Right ventricle myocardium inferior (tissue), 1 donor: ENCODE data around the gene SFXN5. TPM values are rescaled to one million over a fixed set of nuclear protein-coding genes. Genes with fewer than 3 reads are reported as not detected.

Experiments
- ATAC-seq: fragments of 200-7000 bp; cut with Tn5 transposase; one replicate; pipeline ENCODE4 v1.9.1; 2020; ENCODE audit warnings: mild to moderate bottlenecking, moderate library complexity
- DNase-seq: peaks from one replicate; pipeline ENCODE4 v3.0.0; 2021; ENCODE audit errors: missing footprints
- intact Hi-C: fragments of 100-400 bp; cut with DNase I; formaldehyde crosslinking; loops from one replicate; pipeline ENCODE4 v1.11.0; 2022
- total RNA-seq: library from RNA; stranded (reverse); fragmentation: NEBNext Ultra II Directional; extraction: Animal tissue kit (Norgen Biotek cat#: 25700); gene quantifications from one replicate; pipeline ENCODE4 v1.2.1, GENCODE V29; 2021
- donor health status: DM: no; HTN: yes; CAD: no; lungs with severe emphysema.

SFXN5 gene
- total RNA-seq, 1 donor from 2014 or later: 9.6 TPM

GRCh38 chr2:72944804-72945449, 126.6 kb downstream of the SFXN5 start:
- intact Hi-C loops: no loop called here
- ATAC-seq (no peak), DNase-seq (peak; percentile 62)

GRCh38 chr2:72943540-72944395, 127.7 kb downstream of the SFXN5 start:
- ATAC-seq (no peak), DNase-seq (peak; percentile 33)
- intact Hi-C loops: no loop called here

- intact Hi-C loops: no loop called here
Measured at GRCh38 chr2:72942881-72943418, 128.6 kb downstream of the SFXN5 start.

GRCh38 chr2:72942293-72942692, 129.2 kb downstream of the SFXN5 start:
- DNase-seq (peak; percentile 27), ATAC-seq (no peak)
- intact Hi-C loops: no loop called here

More at GRCh38 chr2:72942881-72943418, 128.6 kb downstream of the SFXN5 start:
- no peak for ATAC-seq
- DNase-seq: peak; percentile 35

GRCh38 chr2:72940786-72941185, 130.7 kb downstream of the SFXN5 start:
- ATAC-seq: no peak
- intact Hi-C loops: no loop called here
- peak; percentile 49 for DNase-seq

GRCh38 chr2:72940361-72940760, 131.2 kb downstream of the SFXN5 start:
- ATAC-seq (no peak), DNase-seq (peak; percentile 1)
- intact Hi-C loops: no loop called here

GRCh38 chr2:72938455-72938854, 133.1 kb downstream of the SFXN5 start:
- intact Hi-C loops: no loop called here
- no peak for ATAC-seq

GRCh38 chr2:72937356-72937669, 134.2 kb downstream of the SFXN5 start:
- intact Hi-C loops: no loop called here
- DNase-seq: peak; percentile 44
- no peak for ATAC-seq

More at GRCh38 chr2:72938455-72938854, 133.1 kb downstream of the SFXN5 start:
- DNase-seq: peak; percentile 15

GRCh38 chr2:72936660-72937355, 134.7 kb downstream of the SFXN5 start:
- intact Hi-C loops: no loop called here
- DNase-seq (peak; percentile 0), ATAC-seq (no peak)

- DNase-seq: peak; percentile 8
Measured at GRCh38 chr2:72935611-72935957, 135.9 kb downstream of the SFXN5 start.

GRCh38 chr2:72934683-72935610, 136.6 kb downstream of the SFXN5 start:
- no peak for ATAC-seq
- intact Hi-C loops: no loop called here
- DNase-seq: peak; percentile 21

More at GRCh38 chr2:72935611-72935957, 135.9 kb downstream of the SFXN5 start:
- intact Hi-C loops: no loop called here
- no peak for ATAC-seq

GRCh38 chr2:72933646-72934151, 137.8 kb downstream of the SFXN5 start:
- intact Hi-C loops: no loop called here
- no peak for ATAC-seq
- peak; percentile 34 for DNase-seq

GRCh38 chr2:72933207-72933606, 138.3 kb downstream of the SFXN5 start:
- DNase-seq (peak; percentile 28), ATAC-seq (no peak)
- intact Hi-C loops: no loop called here

- no peak for ATAC-seq
- peak; percentile 14 for DNase-seq
- intact Hi-C loops: no loop called here
Measured at GRCh38 chr2:72932805-72933204, 138.7 kb downstream of the SFXN5 start.

- intact Hi-C loops: no loop called here
- no peak for ATAC-seq
- DNase-seq: peak; percentile 9
Measured at GRCh38 chr2:72932045-72932740, 139.3 kb downstream of the SFXN5 start.

GRCh38 chr2:72931280-72931910, 140.1 kb downstream of the SFXN5 start:
- DNase-seq: peak; percentile 60
- no peak for ATAC-seq
- intact Hi-C loops: no loop called here

- ATAC-seq: no peak
- intact Hi-C loops: no loop called here
- DNase-seq: no peak
Measured at GRCh38 chr2:72929010-72929409, 142.5 kb downstream of the SFXN5 start.
